HG03039 (cell line): ENCODE measurements around the gene LRRC8D.

Source experiments
- ATAC-seq: cut with Tn5 transposase; IDR thresholded peaks from one replicate; pipeline ENCODE4 v1.9.1; 2021; ENCODE audit warnings: mild to moderate bottlenecking, moderate library complexity; ENCODE audit not compliant: unreplicated experiment

LRRC8D gene

DNA sequence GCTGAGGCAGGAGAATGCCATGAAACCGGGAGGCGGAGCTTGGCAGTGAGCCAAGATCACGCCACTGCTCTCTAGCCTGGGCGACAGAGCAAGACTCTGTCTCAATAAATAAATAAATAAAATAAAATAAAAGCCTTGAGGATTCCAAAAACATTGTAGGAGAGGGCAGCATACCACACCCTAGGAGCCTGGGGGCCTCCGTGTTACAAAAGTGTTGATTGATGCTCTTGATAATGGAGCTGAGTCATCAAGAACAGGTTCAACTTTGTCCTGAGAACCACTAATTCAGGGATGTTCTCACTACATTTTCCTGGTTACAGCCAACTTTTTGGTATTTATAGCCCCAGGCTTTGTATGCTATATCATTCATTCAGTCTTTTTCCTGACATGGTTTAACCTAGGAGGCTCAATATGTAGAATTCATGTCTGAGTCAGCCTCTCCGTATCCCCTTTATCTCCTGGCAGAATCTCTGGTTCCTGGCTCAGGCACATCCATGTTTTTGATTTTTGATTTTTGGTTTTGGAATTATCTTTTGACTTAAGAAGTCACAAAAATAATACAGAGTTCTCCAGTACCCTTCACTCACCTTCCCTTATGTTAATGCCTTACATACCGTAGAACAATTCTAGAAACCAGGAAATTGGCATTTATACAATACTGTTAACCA, 69.4 kb downstream of the LRRC8D start:
- no peak for ATAC-seq

DNA sequence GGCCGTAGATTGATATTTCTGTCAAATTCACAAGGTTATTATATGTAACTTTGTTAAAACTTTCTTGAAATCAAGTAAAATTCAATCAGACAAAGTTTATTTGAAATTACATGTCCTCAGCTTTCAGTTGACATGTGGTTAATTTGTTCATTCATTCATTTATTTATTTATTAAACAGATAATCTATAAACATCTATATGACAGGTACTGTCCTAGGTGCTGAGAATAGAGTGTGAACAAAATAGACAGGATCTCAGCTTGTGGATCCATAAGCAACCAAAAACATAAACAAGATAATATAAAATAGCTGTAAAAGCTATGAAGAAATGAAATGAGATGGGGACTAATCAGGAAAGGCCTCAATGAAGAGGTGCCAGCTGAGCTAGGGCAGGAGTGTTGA, 72.0 kb downstream of the LRRC8D start:
- ATAC-seq, result no peak

DNA sequence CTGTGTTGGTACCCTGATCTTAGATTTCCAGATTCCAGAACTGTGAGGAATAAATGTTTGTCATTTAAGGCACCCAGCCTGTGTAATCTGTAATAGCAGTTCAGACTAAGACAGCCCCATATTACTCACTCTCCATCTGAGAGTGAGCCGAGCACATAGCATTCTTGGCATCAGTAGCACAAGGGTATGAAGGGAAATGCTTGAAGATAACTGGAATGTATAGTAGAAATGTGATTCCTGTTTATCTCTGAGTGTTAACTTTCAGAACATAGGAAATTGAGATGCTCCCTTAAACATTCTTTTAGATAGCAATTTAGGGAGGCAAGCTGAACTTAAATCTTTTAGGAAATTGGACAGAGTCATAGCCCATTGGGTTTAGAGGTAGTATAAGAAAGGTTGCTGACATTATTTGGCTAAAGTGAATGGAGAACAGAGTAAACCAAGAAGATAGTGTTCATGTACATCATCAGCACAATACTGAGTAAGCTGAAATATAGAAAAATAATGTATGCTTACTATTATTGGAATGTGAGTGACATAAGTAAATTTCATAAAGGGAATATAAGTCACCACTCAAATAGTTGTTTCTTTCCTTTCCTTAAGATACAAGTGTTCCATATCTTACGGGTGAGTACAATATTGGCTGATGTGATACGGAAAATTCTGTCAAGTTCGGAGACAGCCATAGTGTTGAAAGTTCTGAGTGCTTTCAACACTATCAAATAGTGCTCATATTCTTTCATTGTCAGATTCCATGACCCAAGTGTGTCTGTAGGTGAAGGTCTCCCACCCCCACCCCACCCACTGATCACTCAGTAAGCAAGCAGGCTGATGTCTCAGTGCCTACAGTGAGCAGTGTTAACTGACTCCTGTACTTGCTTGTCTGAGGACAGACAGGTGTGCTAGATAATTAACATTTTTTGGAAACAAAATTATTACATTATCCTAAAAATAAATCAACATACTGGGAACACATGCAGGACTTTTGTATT, 73.7 kb downstream of the LRRC8D start:
- ATAC-seq, result no peak

DNA sequence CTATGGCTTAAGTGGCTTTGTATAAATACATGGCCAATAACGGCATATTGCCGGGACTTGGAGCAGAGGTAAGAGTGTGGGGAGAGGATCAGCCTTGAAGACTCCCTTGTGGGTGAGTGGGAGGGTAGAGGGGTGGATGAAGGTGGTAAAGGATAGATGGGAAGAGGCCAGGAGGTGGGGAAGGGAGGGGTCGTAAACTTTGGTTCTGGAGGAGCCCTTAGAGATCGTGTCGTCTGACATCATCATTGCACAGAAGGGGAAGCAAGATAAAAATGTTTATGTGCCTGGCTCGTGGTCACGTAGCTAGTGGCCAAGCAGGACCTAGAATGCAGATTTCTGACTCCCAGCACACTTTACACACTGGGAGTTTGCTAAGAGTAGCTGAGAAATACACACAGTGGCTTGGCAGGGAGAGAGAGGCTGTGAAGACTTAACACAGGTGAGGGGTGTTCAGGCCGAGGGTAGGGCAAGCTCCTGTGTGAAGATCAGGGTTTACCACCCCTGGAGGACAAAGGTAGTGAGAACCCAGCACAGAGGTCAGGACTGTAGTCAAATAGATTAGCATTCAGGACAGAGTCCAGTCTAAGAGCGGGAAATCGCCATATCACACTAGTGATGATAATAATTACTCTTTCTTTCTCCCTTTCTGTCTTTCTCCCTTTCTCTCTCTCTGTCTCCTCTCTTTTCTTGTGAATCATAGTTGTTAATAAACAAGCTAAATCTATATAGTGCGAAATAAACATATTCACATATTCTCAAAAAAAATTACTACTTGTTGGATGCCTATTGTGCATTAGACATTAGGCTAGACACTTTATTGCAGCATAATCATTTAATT, 75.5 kb downstream of the LRRC8D start:
- no peak for ATAC-seq

DNA sequence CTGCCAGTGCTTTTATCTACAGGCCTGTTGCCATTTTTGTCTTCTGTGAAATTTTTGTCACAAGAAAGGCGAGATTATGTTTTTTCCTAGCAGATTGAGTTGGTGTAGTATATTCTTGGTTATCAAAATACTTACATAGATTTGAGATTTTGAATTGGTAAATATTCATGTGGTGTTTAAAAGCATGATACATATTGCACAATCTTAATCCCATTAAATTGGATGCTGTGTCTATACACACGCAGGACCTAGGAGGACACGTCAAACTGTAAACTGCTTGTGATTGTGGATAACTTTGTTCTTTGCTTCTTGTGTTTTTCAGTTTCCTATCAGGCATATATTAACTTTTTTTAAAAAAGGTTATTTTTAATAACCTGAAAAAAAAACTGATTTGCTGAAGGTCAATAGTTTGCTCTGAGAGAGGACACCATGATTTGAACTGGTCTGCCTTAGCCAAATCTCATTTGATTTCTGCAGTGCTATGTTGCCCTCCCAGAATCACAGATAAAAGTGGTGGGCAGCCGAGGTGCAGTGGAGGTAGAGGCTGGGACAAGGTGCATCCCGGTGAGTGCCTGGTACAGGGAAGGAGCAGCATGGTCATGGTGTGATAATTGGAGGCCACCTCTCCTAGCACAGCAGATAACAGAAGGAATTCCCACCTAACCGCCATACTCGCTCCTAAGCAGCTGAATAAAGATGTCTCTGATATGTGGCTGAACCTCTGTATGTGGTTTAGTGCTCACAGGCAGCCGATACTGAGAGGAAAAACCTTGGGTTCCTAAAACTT, 76.7 kb downstream of the LRRC8D start:
- no peak for ATAC-seq

DNA sequence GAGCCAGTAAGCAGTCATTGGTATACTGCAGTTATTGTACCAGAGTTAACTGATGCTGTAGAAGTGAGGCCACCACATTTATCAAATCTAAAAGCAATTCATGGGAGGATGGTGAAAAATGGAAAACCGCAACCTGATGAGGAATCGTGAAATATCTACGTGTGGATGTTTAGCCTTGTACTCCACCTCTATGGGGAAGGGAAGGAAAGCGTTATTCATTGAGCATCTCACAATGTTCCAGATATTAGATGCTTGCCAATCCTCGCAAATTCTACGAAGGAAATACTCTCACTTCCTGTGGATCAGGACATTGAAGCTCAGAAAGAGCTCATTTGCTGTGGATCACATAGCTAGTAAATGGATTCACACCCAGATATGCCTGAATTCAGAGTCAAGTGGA, 77.3 kb downstream of the LRRC8D start:
- no peak for ATAC-seq

DNA sequence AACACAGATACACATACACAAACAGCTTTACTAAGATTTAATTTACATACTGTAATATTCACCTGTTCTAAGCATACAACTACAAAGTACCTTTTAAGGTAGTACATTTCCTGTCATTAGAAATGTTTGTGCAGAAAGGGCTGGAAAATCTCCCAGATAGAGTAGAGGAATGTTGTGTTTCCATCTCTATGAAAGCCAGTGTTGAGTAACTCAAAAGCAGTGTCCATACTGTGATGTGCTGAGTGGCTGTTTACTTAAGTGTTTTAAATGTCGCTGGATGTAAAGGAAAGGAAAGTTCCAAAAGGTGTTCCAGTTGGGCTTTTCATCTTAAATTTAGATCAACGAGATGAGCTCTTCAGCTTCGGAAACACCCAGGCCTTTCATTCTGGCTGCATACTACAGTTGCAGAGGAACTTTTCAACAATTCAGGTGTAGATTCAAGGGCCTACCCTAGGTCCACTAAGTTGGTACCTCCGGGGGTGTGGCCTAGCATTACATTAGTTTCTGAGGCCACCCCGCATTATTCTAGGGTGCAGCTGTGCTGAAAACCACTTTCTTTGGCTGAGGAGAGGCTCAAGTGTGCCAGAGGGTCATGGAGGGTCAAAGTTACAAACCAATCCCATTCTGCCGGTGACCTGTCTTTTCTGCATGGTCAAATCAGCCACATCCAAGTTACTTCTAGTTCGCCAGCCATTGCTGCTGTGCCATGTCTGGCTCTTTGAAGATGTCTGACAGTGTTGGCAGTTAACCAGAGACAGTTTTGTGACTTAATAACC, 78.1 kb downstream of the LRRC8D start:
- no peak for ATAC-seq

DNA sequence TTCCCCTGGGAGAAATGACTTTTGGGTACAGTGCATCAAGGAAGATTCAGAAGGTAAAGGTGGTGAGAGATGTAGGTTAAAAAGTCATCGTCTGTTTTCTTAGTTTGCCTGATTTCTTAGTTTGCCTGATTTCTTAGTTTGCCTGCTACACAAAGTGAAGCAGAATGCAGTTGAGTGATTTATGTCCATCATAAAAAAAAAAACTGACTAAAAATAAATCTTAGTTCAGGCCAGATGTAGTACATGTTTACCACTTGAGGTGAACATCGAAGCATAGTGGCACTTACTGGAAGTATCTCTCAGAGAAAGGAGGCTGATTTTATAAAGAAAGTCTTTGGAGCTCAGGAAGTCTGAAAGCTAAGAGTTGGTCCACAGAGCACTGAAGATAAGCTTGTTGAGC, 79.5 kb downstream of the LRRC8D start:
- ATAC-seq, result no peak

DNA sequence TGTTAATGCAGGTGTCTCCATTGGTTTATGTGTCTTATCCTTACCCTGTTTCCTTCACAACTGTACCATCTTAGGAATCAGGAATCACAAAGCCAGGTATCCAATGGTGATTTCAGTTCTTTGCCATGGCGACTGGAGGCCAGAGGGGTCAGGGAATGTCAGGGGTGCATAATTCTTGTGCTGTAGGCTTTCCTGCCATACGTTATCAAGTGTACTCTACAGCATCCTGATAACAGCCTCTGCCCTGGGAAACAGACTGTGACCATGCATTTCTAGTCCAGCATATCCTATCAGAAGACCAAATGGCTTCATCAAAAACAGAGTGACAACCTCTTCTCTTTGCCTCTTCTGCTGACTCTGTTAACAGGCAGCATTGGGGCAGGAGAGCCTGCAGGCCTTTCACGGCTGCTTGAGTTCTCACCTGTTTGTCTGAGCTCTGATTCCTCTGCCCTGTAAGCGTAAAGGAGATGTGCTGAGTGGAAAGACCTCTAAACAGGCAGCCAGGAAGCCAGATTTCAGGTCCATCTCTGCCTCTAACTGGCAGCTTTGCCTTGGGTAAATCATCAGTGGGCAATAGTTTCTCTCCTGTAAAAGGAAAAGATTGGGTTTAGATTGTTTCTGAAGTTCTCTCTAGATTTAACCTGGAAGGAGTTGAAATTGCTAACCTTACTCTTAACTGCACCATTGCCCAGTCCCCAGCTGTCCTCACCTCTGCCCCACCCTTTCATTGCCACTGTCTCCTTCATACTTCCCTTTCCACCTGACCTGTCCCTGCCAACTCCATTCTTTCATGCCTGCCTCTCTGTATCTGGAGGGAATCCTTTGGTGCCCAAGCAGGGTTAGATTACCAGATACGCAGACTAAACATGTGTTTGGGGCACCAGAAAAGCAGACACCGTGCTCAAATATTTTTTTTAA, 80.2 kb downstream of the LRRC8D start:
- ATAC-seq, result no peak

DNA sequence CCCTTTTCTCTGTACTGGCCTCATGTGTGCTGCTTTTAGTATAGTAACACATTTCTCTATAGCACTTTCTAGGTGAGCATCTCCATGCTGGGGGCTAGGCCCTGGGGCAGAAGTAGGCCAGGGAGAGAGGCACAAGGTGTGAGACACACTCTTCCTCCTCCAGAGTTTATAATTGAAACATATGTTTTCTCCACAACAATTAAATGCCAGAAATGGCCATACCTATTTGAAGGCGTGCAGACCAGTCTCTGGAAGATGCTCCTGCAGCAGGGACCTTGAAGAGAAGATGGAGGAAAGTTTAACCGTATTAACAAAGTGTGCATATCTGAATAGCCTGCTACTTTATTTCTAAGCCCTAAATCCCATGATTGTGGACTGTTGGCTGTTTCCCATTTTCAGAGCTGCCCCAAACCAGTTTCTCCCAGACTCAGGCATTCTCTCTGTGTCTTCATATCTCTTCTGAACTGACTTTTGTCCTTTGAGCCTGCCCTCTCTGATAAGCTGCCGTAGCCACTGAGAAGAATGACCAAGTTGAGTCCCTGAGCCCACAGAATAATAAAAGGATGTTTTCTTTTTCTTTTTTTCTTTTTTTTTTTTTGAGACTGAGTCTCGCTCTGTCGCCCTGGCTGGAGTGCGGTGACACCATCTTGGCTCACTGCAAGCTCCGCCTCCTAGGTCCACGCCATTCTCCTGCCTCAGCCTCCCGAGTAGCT, 81.3 kb downstream of the LRRC8D start:
- no peak for ATAC-seq

DNA sequence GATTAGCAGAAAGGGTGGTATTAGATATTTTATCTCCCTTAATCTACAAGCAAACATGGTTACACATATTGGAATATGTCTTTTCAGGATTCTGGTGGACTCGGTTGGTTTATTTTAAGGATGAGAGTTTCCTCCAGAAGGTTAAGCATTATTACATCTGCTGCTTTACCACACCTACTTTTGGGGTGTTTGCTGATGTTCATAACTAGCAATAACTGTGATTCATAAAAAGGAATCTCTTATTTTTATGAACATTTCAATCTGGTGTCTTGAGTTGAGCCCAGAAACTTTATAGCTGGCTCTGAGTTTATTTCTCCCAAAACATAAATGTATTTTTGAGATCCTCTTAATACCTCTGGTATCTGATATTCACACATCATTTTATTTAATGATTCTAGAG, 82.7 kb downstream of the LRRC8D start:
- ATAC-seq, result no peak

DNA sequence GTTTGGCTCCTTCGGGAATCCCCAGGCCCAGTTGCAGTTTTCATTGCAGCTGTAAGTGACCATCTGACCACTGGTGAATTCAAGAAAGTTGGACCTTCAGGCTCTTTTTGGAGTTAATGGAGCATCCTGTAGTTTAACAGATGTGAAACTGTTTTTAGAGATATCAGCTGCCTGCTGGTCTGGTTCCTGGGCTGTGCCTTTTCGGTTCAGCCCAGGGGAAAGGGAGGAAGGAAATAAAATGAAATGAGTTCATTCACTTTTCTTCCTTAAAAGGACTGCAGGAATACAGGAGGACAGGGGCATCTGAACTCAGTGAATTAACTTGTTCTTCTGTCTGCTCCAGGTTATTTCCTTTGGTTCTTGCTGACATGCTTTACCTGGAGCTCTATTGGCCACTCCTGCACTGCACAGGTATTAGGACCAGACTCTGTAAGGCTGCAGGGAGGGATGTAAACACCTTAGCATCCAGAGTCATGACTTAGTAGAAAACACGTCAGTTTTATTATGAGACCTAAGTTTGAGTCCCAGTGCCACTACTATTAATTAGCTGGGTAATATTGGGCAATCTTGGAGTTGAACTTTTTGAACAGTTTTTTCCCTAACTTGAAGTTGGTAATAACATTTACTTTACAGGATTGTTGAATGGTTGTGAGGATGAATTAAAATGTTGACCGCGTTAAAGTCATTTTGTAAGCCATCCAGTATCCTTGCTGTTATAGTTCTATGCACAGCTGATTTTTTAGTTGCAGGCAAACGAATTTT, 83.6 kb downstream of the LRRC8D start:
- ATAC-seq, result no peak

DNA sequence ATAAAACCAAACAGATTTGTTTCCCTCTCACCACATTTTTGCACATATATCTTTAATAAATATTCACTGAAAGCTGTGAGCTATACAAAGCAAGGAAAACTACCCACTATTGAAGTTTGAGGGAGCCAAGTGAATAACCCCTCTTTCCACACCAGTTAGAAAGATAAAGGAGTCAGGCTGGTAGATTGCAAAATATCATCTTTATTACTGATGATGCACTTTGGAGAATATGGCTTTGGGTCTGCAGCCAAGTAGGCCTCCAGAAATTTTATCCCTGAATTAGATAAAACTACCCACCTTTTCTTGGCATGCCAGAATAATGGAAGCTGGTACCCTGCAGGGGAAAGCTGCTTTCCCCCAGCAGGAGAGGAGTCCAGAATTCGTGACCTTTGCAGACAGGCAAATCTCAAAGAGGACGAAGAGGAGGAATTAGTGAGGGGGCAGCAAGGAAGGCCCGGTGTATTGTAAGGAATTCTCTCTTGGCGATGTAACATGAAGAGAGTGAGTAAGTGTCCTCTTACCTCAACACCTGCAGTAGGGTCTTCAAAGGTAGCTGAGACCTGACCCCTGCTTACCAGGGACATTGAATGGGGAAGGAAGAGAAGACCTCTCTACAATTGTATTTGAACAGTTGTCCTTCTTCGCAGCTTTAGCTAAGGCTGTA, 84.7 kb downstream of the LRRC8D start:
- no peak for ATAC-seq

DNA sequence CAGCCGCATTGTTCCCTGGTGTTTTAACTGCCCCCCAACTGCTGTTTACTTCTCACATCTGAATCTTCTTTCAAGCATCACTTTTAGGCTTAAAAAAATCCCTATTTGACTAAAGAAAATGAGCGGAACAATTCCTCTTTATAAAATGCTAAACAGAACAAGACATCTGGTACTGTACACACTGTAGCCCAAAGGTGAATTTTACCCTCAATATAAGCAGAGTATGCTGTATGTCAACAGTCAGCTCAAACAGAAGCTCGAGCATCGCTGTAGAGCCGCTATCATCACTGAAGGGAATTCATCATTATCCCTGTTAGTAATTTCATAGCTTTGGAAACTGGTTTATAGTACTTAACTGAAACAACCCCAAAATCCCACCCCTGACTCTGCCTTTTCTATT, 85.3 kb downstream of the LRRC8D start:
- ATAC-seq, result no peak

DNA sequence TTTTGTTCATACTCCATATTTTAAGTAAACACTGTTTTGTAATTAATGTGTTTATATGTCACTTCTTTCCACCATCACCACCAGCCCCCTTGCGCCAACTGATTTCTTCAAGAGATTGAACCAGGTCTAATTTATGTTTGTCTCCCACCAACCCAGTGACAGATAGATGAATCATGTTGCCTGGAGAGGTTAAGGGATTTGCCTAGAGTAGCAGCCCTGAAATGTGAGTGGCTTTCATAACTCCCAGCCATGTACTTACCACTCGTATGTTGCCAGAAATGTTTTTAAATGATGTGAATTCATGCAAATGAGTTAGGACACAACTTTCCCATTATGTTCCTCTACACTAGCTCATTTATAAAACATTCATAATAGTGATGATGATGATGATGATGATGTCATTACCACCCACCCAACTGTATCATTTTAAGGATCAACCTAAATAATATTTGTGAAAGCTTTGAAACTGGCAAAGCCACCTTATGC, 86.9 kb downstream of the LRRC8D start:
- no peak for ATAC-seq

DNA sequence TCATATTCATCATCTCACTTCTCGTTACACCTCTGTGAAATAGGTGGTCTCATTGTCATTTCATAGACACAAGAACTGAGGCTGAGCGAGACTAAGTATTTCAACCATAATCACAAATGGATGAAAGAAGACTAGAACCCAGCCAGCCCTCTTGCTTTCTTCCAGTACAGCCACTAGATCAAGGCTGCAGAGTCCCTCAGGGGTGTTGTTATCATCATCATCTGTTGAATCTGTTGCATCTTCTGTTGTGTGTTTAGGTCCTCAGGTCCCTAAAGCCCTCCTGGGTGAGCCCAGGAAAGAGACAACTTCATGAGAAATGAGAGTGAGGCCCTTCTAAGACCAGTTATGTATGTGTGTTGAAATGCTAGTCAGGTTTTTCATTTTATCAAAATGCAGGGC, 87.4 kb downstream of the LRRC8D start:
- no peak for ATAC-seq
